ENCODE results near the gene NPC1L1.

NPC1L1 gene

DNA sequence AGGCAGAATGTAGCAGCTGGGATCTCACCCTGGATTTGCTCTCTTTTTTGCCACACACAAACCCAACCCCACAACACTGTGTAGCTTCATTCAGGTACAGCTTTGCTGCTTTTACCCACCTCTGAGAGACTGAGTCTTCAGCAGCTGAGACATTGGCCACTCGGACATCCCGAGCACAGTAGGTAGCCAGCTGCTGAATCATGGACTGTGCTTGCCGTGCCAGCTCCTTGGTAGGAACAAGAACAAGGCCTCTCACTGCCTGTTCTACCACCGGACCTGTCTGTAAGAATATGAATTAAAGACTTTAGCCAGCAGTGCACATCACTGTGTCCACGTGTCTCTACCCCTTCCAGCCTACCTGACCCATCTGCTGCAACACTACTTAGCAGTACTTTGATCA lies 31.6 kb upstream of the NPC1L1 start:
- H2AFZ ChIP-seq (ENCODE audit: low read depth, low read length), result no peak overlapping the region
- H2BK5ac ChIP-seq (ENCODE audit: low read depth, low read length, poor library complexity, severe bottlenecking), result no peak overlapping the region
- peaks cover 10% of the 10 kb centered on the region for H3K4me1 ChIP-seq (ENCODE audit: control insufficient read depth, insufficient read depth, low read depth, low read length)
- no peak overlapping the region for H2AK5ac ChIP-seq (ENCODE audit: low read length, severe bottlenecking)
- H3K27me3 ChIP-seq (ENCODE audit: control insufficient read depth in 1 of 2, insufficient read depth in 1 of 2, low read length in 2 of 2), result no peaks in the 10 kb centered on the region
- H3K14ac ChIP-seq (ENCODE audit: low read length in 2 of 2), result no peak overlapping the region
- no peak overlapping the region for H2BK120ac ChIP-seq (ENCODE audit: low read depth, low read length)
- 80% methylated on average over 5 of the region's 5 CpGs for WGBS
- H2BK15ac ChIP-seq (ENCODE audit: low read depth, poor library complexity, severe bottlenecking), result no peak overlapping the region
- H4K8ac ChIP-seq (ENCODE audit: low read length), result no peak overlapping the region
- no peak overlapping the region for H3K18ac ChIP-seq (ENCODE audit: low read depth in 1 of 2, low read length in 2 of 2)
- H4K91ac ChIP-seq (ENCODE audit: low read length), result no peak overlapping the region
- H3K36me3 ChIP-seq (ENCODE audit: control insufficient read depth in 1 of 2, insufficient read depth in 2 of 2, low read depth in 1 of 2, low read length in 2 of 2), result peaks cover 56 to 72% of the 10 kb centered on the region in 2 experiments
- peaks cover 41% of the 10 kb centered on the region for H3K79me1 ChIP-seq (replicated peaks; ENCODE audit: low read length, poor library complexity, severe bottlenecking)
- H3K27ac ChIP-seq (ENCODE audit: low read length, poor library complexity, severe bottlenecking), result no peak overlapping the region
- peak overlapping the region; percentile 73 for H3K4me2 ChIP-seq (ENCODE audit: low read length, poor library complexity, severe bottlenecking)
- H3K4me3 ChIP-seq (ENCODE audit: insufficient read depth in 1 of 2, low read depth in 1 of 2, low read length in 2 of 2), result peak overlapping the region in 1 of 2 experiments; percentile 95
- H3K4ac ChIP-seq (ENCODE audit: low read depth in 1 of 2, low read length in 2 of 2), result no peak overlapping the region
- no peak for DNase-seq
- H3K23ac ChIP-seq (ENCODE audit: low read length in 2 of 2), result no peak overlapping the region
- H3K9me3 ChIP-seq (ENCODE audit: control insufficient read depth, low read length), result no peaks in the 10 kb centered on the region
- peak overlapping the region; percentile 94 for H3K9ac ChIP-seq (ENCODE audit: low read length)
- no peak overlapping the region for H2BK12ac ChIP-seq (ENCODE audit: low read length in 2 of 2)

- Histone ChIP-seq H3K27ac (ENCODE audit: low read length, poor library complexity, severe bottlenecking) (no peak overlapping the region), H2BK120ac (ENCODE audit: low read depth, low read length) (no peak overlapping the region), H3K4me3 (ENCODE audit: insufficient read depth in 1 of 2, low read depth in 1 of 2, low read length in 2 of 2) (no peak overlapping the region), H2AFZ (ENCODE audit: low read depth, low read length) (no peak overlapping the region), H3K79me1 (replicated peaks; ENCODE audit: low read length, poor library complexity, severe bottlenecking) (peaks cover 44% of the 10 kb centered on the region), H2AK5ac (ENCODE audit: low read length, severe bottlenecking) (no peak overlapping the region), H3K36me3 (ENCODE audit: control insufficient read depth in 1 of 2, insufficient read depth in 2 of 2, low read depth in 1 of 2, low read length in 2 of 2) (peaks cover 79 to 80% of the 10 kb centered on the region in 2 experiments), H3K18ac (ENCODE audit: low read depth in 1 of 2, low read length in 2 of 2) (no peak overlapping the region), H3K9me3 (ENCODE audit: control insufficient read depth, low read length) (no peaks in the 10 kb centered on the region), H4K8ac (ENCODE audit: low read length) (no peak overlapping the region), H3K9ac (ENCODE audit: low read length) (no peak overlapping the region), H3K14ac (ENCODE audit: low read length in 2 of 2) (no peak overlapping the region), H3K27me3 (ENCODE audit: control insufficient read depth in 1 of 2, insufficient read depth in 1 of 2, low read length in 2 of 2) (no peaks in the 10 kb centered on the region), H3K4me1 (ENCODE audit: control insufficient read depth, insufficient read depth, low read depth, low read length) (peaks cover 10% of the 10 kb centered on the region), H3K4me2 (ENCODE audit: low read length, poor library complexity, severe bottlenecking) (no peak overlapping the region), H2BK15ac (ENCODE audit: low read depth, poor library complexity, severe bottlenecking) (no peak overlapping the region), H4K91ac (ENCODE audit: low read length) (no peak overlapping the region), H3K23ac (ENCODE audit: low read length in 2 of 2) (no peak overlapping the region), H2BK5ac (ENCODE audit: low read depth, low read length, poor library complexity, severe bottlenecking) (no peak overlapping the region), H3K4ac (ENCODE audit: low read depth in 1 of 2, low read length in 2 of 2) (no peak overlapping the region), H2BK12ac (ENCODE audit: low read length in 2 of 2) (no peak overlapping the region)
- 99% methylated on average over 9 of the region's 9 CpGs for WGBS
- DNase-seq, result no peak
Observed at GRCh38 chr7:44569959-44570358, 28.8 kb upstream of the NPC1L1 start.

DNA sequence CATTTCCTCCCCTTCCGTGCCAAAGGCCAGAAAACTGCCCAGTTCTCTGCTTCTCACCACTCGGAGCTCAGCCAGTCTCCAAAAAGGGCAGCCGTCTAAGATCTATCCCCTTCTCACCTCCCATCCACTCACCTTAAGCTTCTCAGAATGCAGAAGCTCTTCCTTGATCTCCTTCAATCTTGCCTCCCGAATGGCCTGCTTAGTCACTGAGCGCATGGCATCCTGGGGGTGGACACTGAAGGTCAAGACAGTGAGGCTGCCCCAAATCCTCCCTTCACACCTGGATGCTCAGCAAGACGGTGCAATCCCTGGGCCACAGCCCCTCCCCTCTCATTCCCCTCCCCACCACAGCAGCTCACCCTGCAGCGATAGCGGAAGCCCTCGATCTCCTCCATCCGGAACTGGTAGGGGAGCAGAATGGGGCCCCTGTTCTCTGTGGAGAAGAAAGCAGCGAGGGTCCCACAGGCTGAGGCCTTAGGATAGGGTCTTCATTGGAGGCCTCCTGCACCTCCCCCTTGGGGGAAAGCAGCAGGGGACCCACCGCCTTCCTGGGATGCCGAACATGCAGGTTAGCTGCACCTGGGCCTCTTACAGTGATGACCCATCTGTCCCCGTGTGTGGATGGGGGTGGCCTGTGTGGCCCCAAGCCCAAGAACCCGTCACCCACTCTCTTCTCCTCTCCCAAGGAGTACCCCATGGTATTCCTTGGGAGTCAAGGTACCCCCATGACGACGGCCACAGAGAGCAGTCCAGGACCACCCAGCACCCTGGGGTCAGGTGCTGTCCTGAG lies 27.8 kb upstream of the NPC1L1 start:
- H4K91ac ChIP-seq (ENCODE audit: low read length), result no peak overlapping the region
- DNase-seq, result no peak
- no peak overlapping the region for H3K4me2 ChIP-seq (ENCODE audit: low read length, poor library complexity, severe bottlenecking)

GRCh38 chr7:44567884-44568283 lies 26.8 kb upstream of the NPC1L1 start:
- peaks cover 9% of the 10 kb centered on the region for H3K4me1 ChIP-seq (ENCODE audit: control insufficient read depth, insufficient read depth, low read depth, low read length)
- no peaks in the 10 kb centered on the region for H3K9me3 ChIP-seq (ENCODE audit: control insufficient read depth, low read length)
- DNase-seq, result no peak
- no peak overlapping the region for H4K91ac ChIP-seq (ENCODE audit: low read length)
- H2BK12ac ChIP-seq (ENCODE audit: low read length in 2 of 2), result no peak overlapping the region
- no peak overlapping the region for H3K9ac ChIP-seq (ENCODE audit: low read length)
- no peak overlapping the region for H2BK5ac ChIP-seq (ENCODE audit: low read depth, low read length, poor library complexity, severe bottlenecking)
- no peak overlapping the region for H4K8ac ChIP-seq (ENCODE audit: low read length)
- no peaks in the 10 kb centered on the region for H3K27me3 ChIP-seq (ENCODE audit: control insufficient read depth in 1 of 2, insufficient read depth in 1 of 2, low read length in 2 of 2)
- no peak overlapping the region for H2AK5ac ChIP-seq (ENCODE audit: low read length, severe bottlenecking)
- no peak overlapping the region for H3K14ac ChIP-seq (ENCODE audit: low read length in 2 of 2)
- H2BK15ac ChIP-seq (ENCODE audit: low read depth, poor library complexity, severe bottlenecking), result no peak overlapping the region
- WGBS, result 98% methylated on average over 6 of the region's 6 CpGs
- H3K23ac ChIP-seq (ENCODE audit: low read length in 2 of 2), result no peak overlapping the region
- no peak overlapping the region for H3K4me3 ChIP-seq (ENCODE audit: insufficient read depth in 1 of 2, low read depth in 1 of 2, low read length in 2 of 2)
- no peak overlapping the region for H3K4me2 ChIP-seq (ENCODE audit: low read length, poor library complexity, severe bottlenecking)
- no peak overlapping the region for H3K4ac ChIP-seq (ENCODE audit: low read depth in 1 of 2, low read length in 2 of 2)
- H3K79me1 ChIP-seq (replicated peaks; ENCODE audit: low read length, poor library complexity, severe bottlenecking), result peaks cover 55% of the 10 kb centered on the region
- H3K18ac ChIP-seq (ENCODE audit: low read depth in 1 of 2, low read length in 2 of 2), result no peak overlapping the region
- no peak overlapping the region for H3K27ac ChIP-seq (ENCODE audit: low read length, poor library complexity, severe bottlenecking)
- H2AFZ ChIP-seq (ENCODE audit: low read depth, low read length), result no peak overlapping the region
- H3K36me3 ChIP-seq (ENCODE audit: control insufficient read depth in 1 of 2, insufficient read depth in 2 of 2, low read depth in 1 of 2, low read length in 2 of 2), result peaks cover 94 to 96% of the 10 kb centered on the region in 2 experiments
- H2BK120ac ChIP-seq (ENCODE audit: low read depth, low read length), result no peak overlapping the region

More for the DNA sequence above, 27.8 kb upstream of the NPC1L1 start:
- 97% methylated on average over 17 of the region's 17 CpGs for WGBS
- Histone ChIP-seq H3K14ac (ENCODE audit: low read length in 2 of 2) (no peak overlapping the region), H2BK15ac (ENCODE audit: low read depth, poor library complexity, severe bottlenecking) (no peak overlapping the region), H2BK120ac (ENCODE audit: low read depth, low read length) (no peak overlapping the region), H4K8ac (ENCODE audit: low read length) (no peak overlapping the region), H3K4ac (ENCODE audit: low read depth in 1 of 2, low read length in 2 of 2) (no peak overlapping the region), H3K4me3 (ENCODE audit: insufficient read depth in 1 of 2, low read depth in 1 of 2, low read length in 2 of 2) (no peak overlapping the region), H3K23ac (ENCODE audit: low read length in 2 of 2) (no peak overlapping the region), H3K27me3 (ENCODE audit: control insufficient read depth in 1 of 2, insufficient read depth in 1 of 2, low read length in 2 of 2) (no peaks in the 10 kb centered on the region), H3K9me3 (ENCODE audit: control insufficient read depth, low read length) (no peaks in the 10 kb centered on the region), H3K79me1 (replicated peaks; ENCODE audit: low read length, poor library complexity, severe bottlenecking) (peaks cover 48% of the 10 kb centered on the region), H3K9ac (ENCODE audit: low read length) (no peak overlapping the region), H2BK5ac (ENCODE audit: low read depth, low read length, poor library complexity, severe bottlenecking) (no peak overlapping the region), H3K4me1 (ENCODE audit: control insufficient read depth, insufficient read depth, low read depth, low read length) (peaks cover 5% of the 10 kb centered on the region), H3K27ac (ENCODE audit: low read length, poor library complexity, severe bottlenecking) (no peak overlapping the region), H3K18ac (ENCODE audit: low read depth in 1 of 2, low read length in 2 of 2) (no peak overlapping the region), H2BK12ac (ENCODE audit: low read length in 2 of 2) (no peak overlapping the region), H3K36me3 (ENCODE audit: control insufficient read depth in 1 of 2, insufficient read depth in 2 of 2, low read depth in 1 of 2, low read length in 2 of 2) (peaks cover 85 to 87% of the 10 kb centered on the region in 2 experiments), H2AFZ (ENCODE audit: low read depth, low read length) (no peak overlapping the region), H2AK5ac (ENCODE audit: low read length, severe bottlenecking) (no peak overlapping the region)
